Measurements from ENCODE around the gene SCN10A.

GRCh38 chr3:38739931-38740330, 76.1 kb downstream of the SCN10A start:
- no peak for TF ChIP-seq GATA3 (IDR thresholded peaks at IDR 0.05; ENCODE audit: low read depth, low read length)
- no peak for TF ChIP-seq GATA2 (IDR thresholded peaks at IDR 0.05; ENCODE audit: low read depth, low read length)

Measured in SH-SY5Y (cell line).